Measurements from ENCODE around the gene ZKSCAN5. TPM values are rescaled to one million over a fixed set of nuclear protein-coding genes. Genes with fewer than 3 reads are reported as not detected.
"Not testable (repeated sequence)": the region's sequence is repeated elsewhere in the genome, so short reads cannot be mapped to it uniquely, and the experiment has no call there.

The ZKSCAN5 gene
- total and polyA plus RNA-seq, 8 donors, result 0.58 to 11.4 (median 3.5) TPM

DNA sequence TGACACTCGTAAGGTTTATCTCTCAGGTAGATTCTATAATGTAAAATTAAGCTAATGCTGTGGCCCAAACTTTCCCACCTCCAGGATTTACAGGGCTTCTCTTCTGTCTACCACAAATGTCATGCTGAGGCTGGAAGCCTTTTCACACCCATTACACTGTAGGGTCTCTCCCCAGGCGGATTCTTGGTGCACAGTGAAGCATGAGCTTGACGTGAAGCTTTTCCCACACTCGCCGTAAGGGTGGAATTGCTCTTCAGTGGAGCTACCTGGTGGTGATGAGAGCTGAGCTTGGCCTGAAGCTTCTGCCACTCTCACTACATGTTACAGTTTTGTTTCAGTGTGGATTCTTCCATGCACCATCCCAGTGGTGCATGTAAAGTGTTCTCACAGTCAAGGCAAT is 36.1 kb downstream of the ZKSCAN5 start:
- Histone ChIP-seq H3K4me3 (no peak overlapping the region), H3K4me1 (no peaks in the 10 kb centered on the region), H3K27me3 (no peaks in the 10 kb centered on the region), H3K27ac (no peak overlapping the region), H3K36me3 (peaks cover 0 to 11% (median 0%) of the 10 kb centered on the region in 4 donors), H3K9me3 (peaks cover 7 to 88% (median 61%) of the 10 kb centered on the region in 4 donors)
- 88 to 96% (median 92%) methylated on average over 5 of the region's 5 CpGs for WGBS, 5 donors
- TF ChIP-seq EP300 (IDR thresholded peaks at IDR 0.05) (no peak), POLR2A (IDR thresholded peaks at IDR 0.05) (no peak), POLR2AphosphoS5 (IDR thresholded peaks at IDR 0.05) (no peak), CTCF (IDR thresholded peaks at IDR 0.05) (no peak)
- no peak for DNase-seq
- intact Hi-C loops (cut with DNase I; ENCODE audit: low total_unique reads), result no loop called here

DNA sequence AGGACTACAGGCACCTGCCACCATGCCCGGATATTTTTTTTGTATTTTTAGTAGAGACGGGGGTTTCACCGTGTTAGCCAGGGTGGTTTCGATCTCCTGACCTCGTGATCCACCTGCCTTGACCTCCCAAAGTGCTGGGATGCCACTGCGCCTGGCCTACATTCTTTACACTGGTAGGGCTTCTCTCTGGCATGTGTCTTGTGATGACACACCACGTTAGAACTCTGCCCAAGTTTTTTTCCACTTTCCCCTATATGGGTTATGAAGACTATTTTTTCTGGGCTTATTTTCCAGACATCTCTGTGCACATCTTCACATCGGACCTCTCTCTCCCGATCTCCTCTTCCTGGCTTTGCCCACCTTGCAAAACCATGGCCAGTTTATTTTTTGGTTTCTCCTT is 36.8 kb downstream of the ZKSCAN5 start:
- no peaks in the 10 kb centered on the region for H3K27me3 ChIP-seq
- peaks cover 7 to 81% (median 57%) of the 10 kb centered on the region in 4 donors for H3K9me3 ChIP-seq
- TF ChIP-seq POLR2AphosphoS5 (IDR thresholded peaks at IDR 0.05), result no peak
- TF ChIP-seq EP300 (IDR thresholded peaks at IDR 0.05), result no peak
- TF ChIP-seq CTCF (IDR thresholded peaks at IDR 0.05), result no peak
- H3K27ac ChIP-seq, result no peak overlapping the region
- intact Hi-C loops (cut with DNase I; ENCODE audit: low total_unique reads), result no loop called here
- no peak overlapping the region for H3K4me3 ChIP-seq
- WGBS, 5 donors, result 84 to 93% (median 90%) methylated on average over 9 of the region's 9 CpGs
- DNase-seq, result no peak
- H3K4me1 ChIP-seq, result no peaks in the 10 kb centered on the region
- peaks cover 0 to 18% (median 0%) of the 10 kb centered on the region in 4 donors for H3K36me3 ChIP-seq

- Histone ChIP-seq H3K27ac (no peak overlapping the region), H3K4me3 (no peak overlapping the region), H3K4me1 (no peaks in the 10 kb centered on the region), H3K27me3 (no peaks in the 10 kb centered on the region), H3K36me3 (peaks cover 0 to 33% (median 11%) of the 10 kb centered on the region in 4 donors), H3K9me3 (peaks cover 7 to 68% (median 55%) of the 10 kb centered on the region in 4 donors)
- DNase-seq, result no peak
- TF ChIP-seq POLR2A (IDR thresholded peaks at IDR 0.05), result no peak
- intact Hi-C loops (cut with DNase I; ENCODE audit: low total_unique reads), result no loop called here
- 93 to 97% (median 95%) methylated on average over 27 to 34 of the region's 34 CpGs for WGBS, 5 donors
These were observed 38.7 kb downstream of the ZKSCAN5 start for GRCh38 chr7:99543081-99543671.

GRCh38 chr7:99543916-99544315 is 39.5 kb downstream of the ZKSCAN5 start:
- no peak for DNase-seq
- Histone ChIP-seq H3K4me1 (no peaks in the 10 kb centered on the region), H3K27me3 (no peaks in the 10 kb centered on the region), H3K9me3 (peaks cover 7 to 61% (median 52%) of the 10 kb centered on the region in 4 donors), H3K36me3 (peaks cover 0 to 39% (median 16%) of the 10 kb centered on the region in 4 donors), H3K27ac (no peak overlapping the region), H3K4me3 (no peak overlapping the region)
- no peak for TF ChIP-seq POLR2A (IDR thresholded peaks at IDR 0.05)
- TF ChIP-seq CTCF (IDR thresholded peaks at IDR 0.05), result no peak
- no peak for TF ChIP-seq POLR2AphosphoS5 (IDR thresholded peaks at IDR 0.05)
- no peak for TF ChIP-seq EP300 (IDR thresholded peaks at IDR 0.05)
- intact Hi-C loops (cut with DNase I; ENCODE audit: low total_unique reads), result no loop called here
- 92 to 95% (median 93%) methylated on average over 6 of the region's 6 CpGs for WGBS, 5 donors

- WGBS, 5 donors, result 93 to 96% (median 95%) methylated on average over 5 of the region's 5 CpGs
- H3K9me3 ChIP-seq, result peaks cover 5 to 47% (median 40%) of the 10 kb centered on the region in 4 donors
- H3K27me3 ChIP-seq; DNase-seq; H3K4me1 ChIP-seq; H3K4me3 ChIP-seq; intact Hi-C loops (cut with DNase I; ENCODE audit: low total_unique reads); H3K27ac ChIP-seq: not testable (repeated sequence)
- H3K36me3 ChIP-seq, result peaks cover 0 to 39% (median 18%) of the 10 kb centered on the region in 4 donors
These were observed 40.8 kb downstream of the ZKSCAN5 start for GRCh38 chr7:99545308-99545707.

DNA sequence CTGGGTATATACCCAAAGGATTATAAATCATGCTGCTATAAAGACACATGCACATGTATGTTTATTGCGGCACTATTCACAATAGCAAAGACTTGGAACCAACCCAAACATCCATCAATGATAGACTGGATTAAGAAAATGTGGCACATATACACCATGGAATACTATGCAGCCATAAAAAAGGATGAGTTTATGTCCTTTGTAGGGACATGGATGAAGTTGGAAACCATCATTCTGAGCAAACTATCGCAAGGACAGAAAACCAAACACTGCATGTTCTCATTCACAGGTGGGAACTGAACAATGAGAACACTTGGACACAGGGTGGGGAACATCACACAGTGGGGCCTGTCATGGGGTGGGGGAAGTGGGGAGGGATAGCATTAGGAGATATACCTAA is 45.1 kb downstream of the ZKSCAN5 start:
- H3K27ac ChIP-seq; DNase-seq; H3K27me3 ChIP-seq; H3K9me3 ChIP-seq; H3K4me3 ChIP-seq; intact Hi-C loops (cut with DNase I; ENCODE audit: low total_unique reads): not testable (repeated sequence)
- 95 to 100% (median 100%) methylated on average over 1 to 2 of the region's 2 CpGs for WGBS, 5 donors
- Histone ChIP-seq H3K4me1 (peaks cover 9 to 23% (median 15%) of the 10 kb centered on the region in 4 donors), H3K36me3 (peaks cover 0 to 37% (median 22%) of the 10 kb centered on the region in 4 donors)
